HCT116 (cell line): ENCODE measurements around the gene MAP1LC3B.

ENCODE experiments used
- YY1 ChIP-seq: IDR thresholded peaks from 2 replicates; pipeline ENCODE4 v1.6.1; 2011; ENCODE audit warnings: low read length, low read depth, moderate library complexity, mild to moderate bottlenecking; ENCODE audit not compliant: insufficient replicate concordance; ENCODE audit errors: extremely low read depth
- ZFX ChIP-seq: fragments of 450-650 bp; IDR thresholded peaks from 2 replicates; pipeline ENCODE4 v1.6.1; 2017

- TF ChIP-seq ZFX (no peak), YY1 (no peak)
These were observed 43.4 kb upstream of the MAP1LC3B start for GRCh38 chr16:87348616-87349157.
